ENCODE measurements around the gene CST6.

DNA sequence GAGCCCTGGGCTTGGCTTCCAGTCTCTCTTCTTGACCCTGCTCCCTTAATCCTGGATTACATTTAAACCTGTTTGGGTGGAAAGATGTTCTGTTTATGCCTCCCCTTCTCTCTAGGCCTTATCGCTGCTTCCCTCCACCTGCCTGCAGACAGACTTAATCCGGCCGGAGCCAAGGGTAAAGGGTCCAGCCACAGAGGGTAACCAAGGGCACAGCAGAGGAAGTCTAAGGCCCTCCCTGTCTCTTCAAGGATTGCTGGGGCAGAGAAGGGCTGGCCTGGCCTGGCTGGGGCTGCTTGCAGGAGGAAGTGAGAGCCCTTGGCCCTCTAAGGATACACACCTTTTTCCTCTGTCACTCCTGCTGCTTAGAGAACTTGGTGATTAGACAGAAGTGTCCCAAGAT lies 35.1 kb downstream of the CST6 start:
- TF ChIP-seq TSHZ2 (CRISPR knock-in tag; IDR thresholded peaks at IDR 0.05) (no peak), ARNTL (CRISPR knock-in tag; IDR thresholded peaks at IDR 0.05; ENCODE audit: borderline replicate concordance, low read depth) (no peak), OSR1 (CRISPR knock-in tag; IDR thresholded peaks at IDR 0.05) (no peak), ISL1 (CRISPR knock-in tag; IDR thresholded peaks at IDR 0.05) (no peak), TOX (CRISPR knock-in tag; IDR thresholded peaks at IDR 0.05; ENCODE audit: borderline replicate concordance) (no peak)
- TF ChIP-seq, protein P1, sequence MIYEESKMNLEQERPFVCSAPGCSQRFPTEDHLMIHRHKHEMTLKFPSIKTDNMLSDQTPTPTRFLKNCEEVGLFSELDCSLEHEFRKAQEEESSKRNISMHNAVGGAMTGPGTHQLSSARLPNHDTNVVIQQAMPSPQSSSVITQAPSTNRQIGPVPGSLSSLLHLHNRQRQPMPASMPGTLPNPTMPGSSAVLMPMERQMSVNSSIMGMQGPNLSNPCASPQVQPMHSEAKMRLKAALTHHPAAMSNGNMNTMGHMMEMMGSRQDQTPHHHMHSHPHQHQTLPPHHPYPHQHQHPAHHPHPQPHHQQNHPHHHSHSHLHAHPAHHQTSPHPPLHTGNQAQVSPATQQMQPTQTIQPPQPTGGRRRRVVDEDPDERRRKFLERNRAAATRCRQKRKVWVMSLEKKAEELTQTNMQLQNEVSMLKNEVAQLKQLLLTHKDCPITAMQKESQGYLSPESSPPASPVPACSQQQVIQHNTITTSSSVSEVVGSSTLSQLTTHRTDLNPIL (CRISPR knock-in tag; IDR thresholded peaks at IDR 0.05; ENCODE audit: low read depth), result no peak
- TF ChIP-seq, protein P2, sequence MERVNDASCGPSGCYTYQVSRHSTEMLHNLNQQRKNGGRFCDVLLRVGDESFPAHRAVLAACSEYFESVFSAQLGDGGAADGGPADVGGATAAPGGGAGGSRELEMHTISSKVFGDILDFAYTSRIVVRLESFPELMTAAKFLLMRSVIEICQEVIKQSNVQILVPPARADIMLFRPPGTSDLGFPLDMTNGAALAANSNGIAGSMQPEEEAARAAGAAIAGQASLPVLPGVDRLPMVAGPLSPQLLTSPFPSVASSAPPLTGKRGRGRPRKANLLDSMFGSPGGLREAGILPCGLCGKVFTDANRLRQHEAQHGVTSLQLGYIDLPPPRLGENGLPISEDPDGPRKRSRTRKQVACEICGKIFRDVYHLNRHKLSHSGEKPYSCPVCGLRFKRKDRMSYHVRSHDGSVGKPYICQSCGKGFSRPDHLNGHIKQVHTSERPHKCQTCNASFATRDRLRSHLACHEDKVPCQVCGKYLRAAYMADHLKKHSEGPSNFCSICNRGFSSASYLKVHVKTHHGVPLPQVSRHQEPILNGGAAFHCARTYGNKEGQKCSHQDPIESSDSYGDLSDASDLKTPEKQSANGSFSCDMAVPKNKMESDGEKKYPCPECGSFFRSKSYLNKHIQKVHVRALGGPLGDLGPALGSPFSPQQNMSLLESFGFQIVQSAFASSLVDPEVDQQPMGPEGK (CRISPR knock-in tag; IDR thresholded peaks at IDR 0.05; ENCODE audit: borderline replicate concordance), result no peak
